ENCODE measurements around the gene IPO11. TPM values are rescaled to one million over a fixed set of nuclear protein-coding genes. Genes with fewer than 3 reads are reported as not detected.

Gene IPO11
- total and polyA plus RNA-seq, 7 donors, result 9.1 to 25.4 (median 21.4) TPM

- ATAC-seq (no peak), DNase-seq (no peak)
- WGBS, 3 donors, result 96 to 98% (median 97%) methylated on average over 4 of the region's 4 CpGs
Observed at GRCh38 chr5:62568143-62568542, 155.6 kb downstream of the IPO11 start.

GRCh38 chr5:62568800-62569432 is 156.4 kb downstream of the IPO11 start:
- Histone ChIP-seq H3K9me3 (peaks cover 18% of the 10 kb centered on the region), H3K36me3 (ENCODE audit: insufficient read depth in 1 of 2, low read depth in 1 of 2) (no peaks in the 10 kb centered on the region), H3K27ac (no peak overlapping the region), H3K4me3 (no peak overlapping the region), H3K4me1 (no peaks in the 10 kb centered on the region), H3K27me3 (ENCODE audit: insufficient read depth in 3 of 3, low read length in 2 of 3) (no peaks in the 10 kb centered on the region)
- no peak for ATAC-seq
- intact Hi-C loops (cut with DNase I), result no loop called here
- WGBS, 3 donors, result 92 to 97% (median 96%) methylated on average over 2 of the region's 2 CpGs
- TF ChIP-seq CTCF (IDR thresholded peaks at IDR 0.05), result no peak
- DNase-seq, result no peak

More at GRCh38 chr5:62568143-62568542, 155.6 kb downstream of the IPO11 start:
- no peaks in the 10 kb centered on the region for H3K27me3 ChIP-seq (ENCODE audit: insufficient read depth in 3 of 3, low read length in 2 of 3)
- H3K36me3 ChIP-seq (ENCODE audit: insufficient read depth in 1 of 2, low read depth in 1 of 2), result no peaks in the 10 kb centered on the region
- H3K4me3 ChIP-seq, result no peak overlapping the region
- intact Hi-C loops (cut with DNase I), result no loop called here
- no peaks in the 10 kb centered on the region for H3K4me1 ChIP-seq
- TF ChIP-seq CTCF (IDR thresholded peaks at IDR 0.05), result no peak
- H3K9me3 ChIP-seq, result peaks cover 18% of the 10 kb centered on the region
- no peak overlapping the region for H3K27ac ChIP-seq

- Histone ChIP-seq H3K9me3 (peaks cover 18% of the 10 kb centered on the region), H3K4me3 (no peak overlapping the region), H3K27ac (no peak overlapping the region), H3K4me1 (no peaks in the 10 kb centered on the region), H3K27me3 (ENCODE audit: insufficient read depth in 3 of 3, low read length in 2 of 3) (no peaks in the 10 kb centered on the region), H3K36me3 (ENCODE audit: insufficient read depth in 1 of 2, low read depth in 1 of 2) (no peaks in the 10 kb centered on the region)
- TF ChIP-seq CTCF (IDR thresholded peaks at IDR 0.05), result no peak
- ATAC-seq (no peak), DNase-seq (no peak)
- intact Hi-C loops (cut with DNase I), result no loop called here
- WGBS, 3 donors, result 78 to 90% (median 83%) methylated on average over 1 of the region's 1 CpG
Observed at GRCh38 chr5:62569470-62569869, 156.9 kb downstream of the IPO11 start.

DNA sequence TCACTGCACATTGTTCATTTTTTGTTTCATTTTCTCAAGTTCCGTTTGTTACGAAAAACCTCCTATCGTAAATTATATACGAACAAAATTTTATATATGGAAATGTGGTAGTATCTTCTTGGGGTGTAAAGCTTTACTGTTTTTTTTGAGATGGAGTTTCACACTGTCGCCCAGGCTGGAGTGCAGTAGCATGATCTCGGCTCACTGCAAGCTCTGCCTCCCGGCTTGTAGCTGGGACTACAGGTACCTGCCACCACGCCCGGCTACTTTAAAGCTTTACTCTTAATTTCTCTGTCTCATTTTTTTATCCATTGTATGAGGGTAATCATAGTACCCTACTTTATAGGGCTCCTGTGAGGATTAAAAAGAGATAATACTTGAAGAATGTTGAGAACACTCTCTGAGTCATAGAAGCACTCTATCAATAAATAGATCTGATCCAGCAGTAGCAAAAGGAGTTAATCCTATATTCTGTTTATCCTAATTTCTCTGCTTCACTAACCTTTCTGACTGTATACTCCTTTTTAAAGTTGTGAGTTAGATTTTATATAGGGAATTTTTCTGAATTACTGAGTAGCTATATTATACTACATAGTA is 160.5 kb downstream of the IPO11 start:
- Histone ChIP-seq H3K9me3 (peaks cover 5% of the 10 kb centered on the region), H3K36me3 (ENCODE audit: insufficient read depth in 1 of 2, low read depth in 1 of 2) (no peaks in the 10 kb centered on the region), H3K4me1 (no peaks in the 10 kb centered on the region), H3K27ac (no peak overlapping the region), H3K4me3 (no peak overlapping the region), H3K27me3 (ENCODE audit: insufficient read depth in 3 of 3, low read length in 2 of 3) (no peaks in the 10 kb centered on the region)
- intact Hi-C loops (cut with DNase I), result no loop called here
- WGBS, 3 donors, result 93 to 95% (median 94%) methylated on average over 9 of the region's 9 CpGs
- ATAC-seq (no peak), DNase-seq (no peak)
- no peak for TF ChIP-seq CTCF (IDR thresholded peaks at IDR 0.05)
